ENCODE results near the gene DHCR7.

The DHCR7 gene

GRCh38 chr11:71472941-71473792 lies 25.0 kb upstream of the DHCR7 start:
- no peak for DNase-seq (ENCODE audit: low spot score)
- TF ChIP-seq, protein P1, sequence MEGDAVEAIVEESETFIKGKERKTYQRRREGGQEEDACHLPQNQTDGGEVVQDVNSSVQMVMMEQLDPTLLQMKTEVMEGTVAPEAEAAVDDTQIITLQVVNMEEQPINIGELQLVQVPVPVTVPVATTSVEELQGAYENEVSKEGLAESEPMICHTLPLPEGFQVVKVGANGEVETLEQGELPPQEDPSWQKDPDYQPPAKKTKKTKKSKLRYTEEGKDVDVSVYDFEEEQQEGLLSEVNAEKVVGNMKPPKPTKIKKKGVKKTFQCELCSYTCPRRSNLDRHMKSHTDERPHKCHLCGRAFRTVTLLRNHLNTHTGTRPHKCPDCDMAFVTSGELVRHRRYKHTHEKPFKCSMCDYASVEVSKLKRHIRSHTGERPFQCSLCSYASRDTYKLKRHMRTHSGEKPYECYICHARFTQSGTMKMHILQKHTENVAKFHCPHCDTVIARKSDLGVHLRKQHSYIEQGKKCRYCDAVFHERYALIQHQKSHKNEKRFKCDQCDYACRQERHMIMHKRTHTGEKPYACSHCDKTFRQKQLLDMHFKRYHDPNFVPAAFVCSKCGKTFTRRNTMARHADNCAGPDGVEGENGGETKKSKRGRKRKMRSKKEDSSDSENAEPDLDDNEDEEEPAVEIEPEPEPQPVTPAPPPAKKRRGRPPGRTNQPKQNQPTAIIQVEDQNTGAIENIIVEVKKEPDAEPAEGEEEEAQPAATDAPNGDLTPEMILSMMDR (IDR thresholded peaks at IDR 0.05; ENCODE audit: borderline replicate concordance, control extremely low read depth, extremely low read depth, insufficient read depth, missing control alignments) = no peak
- in situ Hi-C loops (cut with MboI; ENCODE audit: low sequenced_read_pairs, unreplicated experiment) = no loop called here

DNA sequence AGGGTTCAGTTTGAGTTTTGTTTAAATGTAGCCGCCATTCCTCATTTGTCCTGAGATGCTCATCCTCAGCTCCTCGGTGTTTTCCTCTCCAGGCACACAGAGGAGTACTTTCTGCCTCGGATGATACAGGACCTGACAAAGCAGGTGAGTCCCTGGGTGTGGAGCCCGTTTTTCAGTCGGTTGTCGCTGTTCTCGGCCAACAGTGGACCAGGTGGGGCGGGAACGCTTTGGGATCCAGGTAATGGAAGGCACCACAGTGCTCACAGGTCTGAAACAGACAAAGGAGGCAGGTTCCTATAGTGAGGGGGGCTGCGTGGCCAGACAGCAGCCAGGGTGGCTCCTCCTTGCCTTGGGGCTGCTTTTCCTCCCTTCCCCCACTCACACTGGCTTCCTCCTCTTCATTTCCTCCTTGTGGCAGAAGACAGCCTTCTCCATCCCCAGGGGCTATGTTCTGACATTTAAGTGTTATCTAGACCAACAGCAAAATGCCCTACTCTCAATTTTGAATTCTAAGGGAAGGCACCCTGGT lies 24.2 kb upstream of the DHCR7 start:
- TF ChIP-seq, protein P1 (IDR thresholded peaks at IDR 0.05; ENCODE audit: borderline replicate concordance, control extremely low read depth, extremely low read depth, insufficient read depth, missing control alignments) = no peak
- no peak for DNase-seq (ENCODE audit: low spot score)

GRCh38 chr11:71470946-71471345 lies 22.8 kb upstream of the DHCR7 start:
- in situ Hi-C loops (cut with MboI; ENCODE audit: low sequenced_read_pairs, unreplicated experiment) = no loop called here
- no peak for DNase-seq (ENCODE audit: low spot score)
- TF ChIP-seq, protein P1 (IDR thresholded peaks at IDR 0.05; ENCODE audit: borderline replicate concordance, control extremely low read depth, extremely low read depth, insufficient read depth, missing control alignments) = no peak

More for the DNA sequence above, 24.2 kb upstream of the DHCR7 start:
- in situ Hi-C loops (cut with MboI; ENCODE audit: low sequenced_read_pairs, unreplicated experiment) = no loop called here

DNA sequence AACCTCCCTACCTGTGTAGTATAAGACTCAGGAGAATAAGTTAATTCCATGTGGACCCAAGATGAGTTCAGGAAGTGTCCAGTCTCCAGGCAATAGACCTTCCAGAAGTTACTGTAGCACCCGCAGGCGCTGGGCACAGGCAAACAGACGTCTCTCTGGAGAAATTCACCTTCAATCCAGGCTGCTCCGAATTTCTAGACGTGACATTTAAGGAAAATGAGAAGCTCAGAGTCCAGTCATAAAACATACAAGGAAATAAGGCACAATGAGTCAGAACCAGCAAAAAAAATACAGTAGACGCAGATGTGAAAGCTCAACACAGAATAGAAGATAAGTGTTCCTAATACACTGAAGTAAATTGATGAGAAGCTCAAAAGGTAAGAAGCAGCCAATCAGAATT lies 19.0 kb upstream of the DHCR7 start:
- TF ChIP-seq, protein P1 (IDR thresholded peaks at IDR 0.05; ENCODE audit: borderline replicate concordance, control extremely low read depth, extremely low read depth, insufficient read depth, missing control alignments) = no peak
- DNase-seq (ENCODE audit: low spot score) = no peak
- in situ Hi-C loops (cut with MboI; ENCODE audit: low sequenced_read_pairs, unreplicated experiment) = no loop called here

DNA sequence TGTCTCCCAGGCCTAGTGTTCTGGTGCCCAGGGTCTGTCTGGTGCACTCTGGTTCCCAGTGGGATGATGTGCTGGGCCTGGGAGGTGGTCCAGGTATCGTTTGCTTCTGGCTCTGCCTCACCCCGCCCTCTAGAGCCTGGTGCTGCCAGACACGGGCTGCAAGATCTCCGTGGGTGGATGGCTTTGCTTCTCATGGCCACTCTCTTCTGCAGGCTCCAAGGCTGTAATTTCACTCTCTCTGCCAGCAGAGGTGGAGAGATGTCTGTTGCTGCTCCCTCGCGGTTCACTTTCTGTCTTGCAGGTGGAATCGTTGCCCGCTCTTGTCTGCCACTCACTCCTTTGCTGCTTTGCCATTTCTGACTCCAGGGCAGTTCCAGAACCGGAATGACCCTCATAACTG lies 18.2 kb upstream of the DHCR7 start:
- TF ChIP-seq, protein P1 (IDR thresholded peaks at IDR 0.05; ENCODE audit: borderline replicate concordance, control extremely low read depth, extremely low read depth, insufficient read depth, missing control alignments) = no peak
- in situ Hi-C loops (cut with MboI; ENCODE audit: low sequenced_read_pairs, unreplicated experiment) = no loop called here
- no peak for DNase-seq (ENCODE audit: low spot score)

DNA sequence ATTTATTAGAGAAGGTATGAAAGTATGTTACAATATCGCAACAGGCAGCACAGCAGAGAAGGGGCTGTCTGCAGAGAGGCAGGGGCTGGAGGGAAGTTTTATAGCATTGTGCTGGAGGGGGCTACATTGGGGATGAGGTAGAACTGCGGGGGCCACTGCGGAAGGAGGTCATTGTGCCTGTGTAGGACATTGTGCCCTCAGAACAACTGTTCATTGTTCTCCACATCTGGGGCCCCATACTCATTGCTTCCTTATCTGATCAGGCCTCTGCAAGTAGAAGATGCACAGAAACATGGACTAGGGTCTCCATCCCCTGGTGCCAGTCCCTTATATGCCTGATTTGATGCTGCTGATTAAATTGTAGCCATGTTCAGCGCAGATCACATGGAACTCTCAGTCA lies 16.9 kb upstream of the DHCR7 start:
- TF ChIP-seq, protein P1 (IDR thresholded peaks at IDR 0.05; ENCODE audit: borderline replicate concordance, control extremely low read depth, extremely low read depth, insufficient read depth, missing control alignments) = no peak
- no peak for DNase-seq (ENCODE audit: low spot score)
- in situ Hi-C loops (cut with MboI; ENCODE audit: low sequenced_read_pairs, unreplicated experiment) = no loop called here
